OCI-LY3 (cell line): ENCODE data around the gene IL17B.

Experiments used
- CTCF ChIP-seq: fragments of 200-600, 300-600 bp; sonication (generic); IDR thresholded peaks from 2 replicates; pipeline ENCODE4 v1.5.1; 2014; ENCODE audit warnings: antibody characterized with exemption, low read length, low read depth
- EZH2phosphoT487 ChIP-seq: fragments of 200-600 bp; shearing (Covaris generic); IDR thresholded peaks from 2 replicates; pipeline ENCODE4 v1.6.1; 2018; ENCODE audit warnings: antibody characterized with exemption, mixed run types, low read depth

- TF ChIP-seq CTCF (no peak), EZH2phosphoT487 (no peak)
Observed at GRCh38 chr5:149366169-149366729, 12.8 kb downstream of the IL17B start.
